Measurements from ENCODE around the gene PAIP1. TPM values are rescaled to one million over a fixed set of nuclear protein-coding genes. Genes with fewer than 3 reads are reported as not detected.
"Not testable (repeated sequence)": the region's sequence is repeated elsewhere in the genome, so short reads cannot be mapped to it uniquely, and the experiment has no call there.

PAIP1 gene
- total RNA-seq, 6 experiments from 2014 or later, result 58.2 to 70.8 (median 67.1) TPM

- peak; percentile 43 for DNase-seq
- no peak for TF ChIP-seq CTCF (IDR thresholded peaks at IDR 0.05)
Observed at GRCh38 chr5:43602461-43603343, 45.8 kb upstream of the PAIP1 start, which contains the start of gene NNT. Gene NNT (plus strand): TSS chr5:43603180. CDS start chr5:43609196, 6,016 bp downstream.

GRCh38 chr5:43601454-43602260 is 44.8 kb upstream of the PAIP1 start:
- peak; percentile 52 for DNase-seq
- H3K27ac Mint-ChIP-seq, result peak overlapping the region; percentile 93
- H3K36me3 Mint-ChIP-seq (ENCODE audit: low read depth), result peaks cover 10% of the 10 kb centered on the region; the same call in 1 of the 2 replicates
- no peaks in the 10 kb centered on the region for H3K27me3 Mint-ChIP-seq (ENCODE audit: insufficient read depth)
- H3K4me3 Mint-ChIP-seq, result peak overlapping the region; percentile 91
- TF ChIP-seq CTCF (IDR thresholded peaks at IDR 0.05), result no peak
- H3K4me1 Mint-ChIP-seq (ENCODE audit: low read depth), result peaks cover 30% of the 10 kb centered on the region
- H3K9me3 Mint-ChIP-seq, result no peaks in the 10 kb centered on the region

More at GRCh38 chr5:43602461-43603343, 45.8 kb upstream of the PAIP1 start, which contains the start of gene NNT:
- Mint-ChIP-seq H3K27me3 (ENCODE audit: insufficient read depth) (no peaks in the 10 kb centered on the region), H3K4me3 (peak within 1 kb of the TSS; percentile 91), H3K27ac (peak within 1 kb of the TSS; percentile 93), H3K36me3 (ENCODE audit: low read depth) (peaks cover 19% of the 10 kb centered on the region), H3K4me1 (ENCODE audit: low read depth) (peaks cover 30% of the 10 kb centered on the region), H3K9me3 (no peaks in the 10 kb centered on the region)

GRCh38 chr5:43598927-43599326 is 42.0 kb upstream of the PAIP1 start:
- not testable (repeated sequence) for H3K27me3 Mint-ChIP-seq (ENCODE audit: insufficient read depth); DNase-seq; H3K27ac Mint-ChIP-seq; H3K36me3 Mint-ChIP-seq (ENCODE audit: low read depth); H3K4me3 Mint-ChIP-seq; H3K9me3 Mint-ChIP-seq
- H3K4me1 Mint-ChIP-seq (ENCODE audit: low read depth), result peaks cover 24% of the 10 kb centered on the region

- Mint-ChIP-seq H3K27ac (no peak overlapping the region), H3K4me3 (no peak overlapping the region), H3K36me3 (ENCODE audit: low read depth) (no peaks in the 10 kb centered on the region), H3K9me3 (no peaks in the 10 kb centered on the region), H3K4me1 (ENCODE audit: low read depth) (no peaks in the 10 kb centered on the region), H3K27me3 (ENCODE audit: insufficient read depth) (no peaks in the 10 kb centered on the region; the same call in 1 of the 2 replicates)
- no peak for TF ChIP-seq CTCF (IDR thresholded peaks at IDR 0.05)
- no peak for DNase-seq
Observed at GRCh38 chr5:43592363-43592762, 35.5 kb upstream of the PAIP1 start.

GRCh38 chr5:43590700-43591099 is 33.8 kb upstream of the PAIP1 start:
- Mint-ChIP-seq H3K27ac (no peak overlapping the region), H3K36me3 (ENCODE audit: low read depth) (no peaks in the 10 kb centered on the region), H3K4me1 (ENCODE audit: low read depth) (no peaks in the 10 kb centered on the region), H3K9me3 (no peaks in the 10 kb centered on the region), H3K4me3 (no peak overlapping the region), H3K27me3 (ENCODE audit: insufficient read depth) (no peaks in the 10 kb centered on the region; the same call in 1 of the 2 replicates)
- DNase-seq, result no peak
- no peak for TF ChIP-seq CTCF (IDR thresholded peaks at IDR 0.05)
